ENCODE measurements around the gene MRAP2.
"Not testable (repeated sequence)": the region's sequence is repeated elsewhere in the genome, so short reads cannot be mapped to it uniquely, and the experiment has no call there.

Gene MRAP2

DNA sequence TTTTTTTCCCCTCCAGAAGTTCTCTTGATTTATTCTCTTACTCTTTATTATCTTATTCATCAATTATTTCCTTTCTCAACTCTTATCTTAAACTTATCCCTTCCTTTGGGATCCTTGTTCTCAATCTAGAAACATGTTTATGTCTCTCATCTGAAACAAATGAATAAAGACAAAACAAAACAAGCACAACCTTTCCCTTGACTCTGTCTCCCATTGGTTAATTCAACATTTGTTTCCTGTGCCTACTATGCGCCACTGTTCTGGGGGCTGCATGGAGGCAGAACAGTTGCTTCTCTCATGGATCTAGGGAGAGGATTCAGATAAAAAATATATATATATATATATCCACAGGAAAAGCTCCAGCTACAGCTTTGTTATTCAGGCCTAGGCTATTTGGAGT, 5.2 kb upstream of the MRAP2 start:
- no peak for DNase-seq (ENCODE audit: low read depth in 2 of 3, low spot score in 1 of 3)

DNA sequence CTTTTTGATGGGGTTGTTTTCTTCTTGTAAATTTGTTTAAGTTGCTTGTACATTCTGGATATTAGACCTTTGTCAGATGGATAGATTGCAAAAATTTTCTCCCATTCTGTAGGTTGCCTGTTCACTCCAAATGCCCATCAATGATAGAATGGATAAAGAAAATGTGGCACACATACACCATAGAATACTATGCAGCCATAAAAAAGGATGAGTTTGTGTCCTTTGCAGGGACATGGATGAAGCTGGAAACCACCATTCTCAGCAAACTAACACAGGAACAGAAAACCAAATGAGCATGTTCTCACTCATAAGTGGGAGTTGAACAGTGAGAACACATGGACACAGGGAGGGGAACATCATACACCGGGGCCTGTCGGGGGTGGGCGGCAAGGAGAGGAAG, 1.6 kb upstream of the MRAP2 start:
- not testable (repeated sequence) for DNase-seq (ENCODE audit: low read depth in 2 of 3, low spot score in 1 of 3)

DNA sequence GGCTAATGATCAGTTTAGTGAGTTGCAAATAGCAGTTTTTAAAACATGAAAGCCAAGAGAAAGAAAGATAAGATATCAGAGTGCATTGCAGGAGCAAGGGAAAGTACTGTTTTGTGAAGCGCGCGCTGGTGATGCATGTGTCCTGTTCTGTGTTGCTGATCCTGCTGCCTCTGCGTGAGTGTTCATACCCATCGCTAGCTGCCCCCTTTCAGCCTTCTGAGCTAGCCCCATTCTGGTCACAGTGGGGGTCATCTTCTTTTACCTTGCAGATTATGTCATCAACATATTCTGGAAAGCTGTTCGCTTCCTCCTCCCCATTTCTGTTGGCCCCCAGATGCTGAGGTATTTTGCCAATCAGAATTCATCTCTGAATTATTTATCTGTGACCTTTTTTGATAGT, 1.9 kb downstream of the MRAP2 start:
- no peak for DNase-seq (ENCODE audit: low read depth in 2 of 3, low spot score in 1 of 3)

DNA sequence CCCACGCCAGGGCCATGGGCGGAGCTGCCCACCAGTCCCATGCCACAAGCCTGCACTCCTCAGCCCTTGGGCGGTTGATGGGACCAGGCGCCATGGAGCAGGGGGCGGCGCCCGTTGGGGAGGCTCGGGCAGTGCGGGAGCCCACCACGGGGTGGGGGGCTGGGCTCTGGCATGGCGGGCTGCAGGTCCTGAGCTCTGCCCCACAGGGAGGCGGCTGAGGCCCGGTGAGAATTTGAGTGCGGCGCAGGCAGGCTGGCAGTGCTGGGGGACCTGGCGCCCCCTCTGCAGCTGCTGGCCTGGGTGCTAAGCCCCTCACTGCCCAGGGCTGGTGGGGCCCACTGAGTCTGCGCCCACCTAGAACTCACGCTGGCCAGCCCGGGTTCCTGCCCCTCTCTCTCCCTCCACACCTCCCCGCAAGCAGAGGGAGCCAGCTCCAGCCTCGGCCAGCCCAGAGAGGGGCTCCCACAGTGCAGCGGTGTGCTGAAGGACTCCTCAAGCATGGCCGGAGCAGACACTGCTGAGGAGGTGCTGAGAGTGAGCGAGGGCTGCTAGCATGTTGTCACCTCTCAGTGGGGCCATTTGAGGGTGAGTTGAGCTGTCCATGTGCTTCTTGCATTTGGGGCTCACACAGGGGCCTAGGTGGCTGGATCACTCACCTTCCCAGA, 4.0 kb downstream of the MRAP2 start:
- no peak for DNase-seq (ENCODE audit: low read depth in 2 of 3, low spot score in 1 of 3)

DNA sequence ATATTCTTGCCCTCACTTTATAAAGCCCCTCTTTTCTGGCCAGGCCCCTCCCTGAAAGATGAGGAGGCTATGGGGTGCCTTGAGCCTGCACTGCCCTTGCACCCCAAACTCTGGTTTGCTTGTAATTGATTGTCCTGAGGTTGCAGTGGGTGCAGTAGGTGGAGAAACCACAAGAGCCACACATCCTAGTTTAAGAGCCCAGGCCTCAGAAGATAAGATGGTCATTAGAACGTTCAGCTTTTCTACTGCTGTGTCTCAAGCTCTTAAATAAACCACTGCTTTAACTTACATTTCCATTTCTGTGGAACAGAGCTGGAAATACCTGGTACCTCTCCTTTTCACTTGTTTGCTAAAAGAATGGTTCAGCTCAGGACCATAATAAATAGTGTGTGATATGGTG, 9.0 kb downstream of the MRAP2 start:
- DNase-seq (ENCODE audit: low read depth in 2 of 3, low spot score in 1 of 3), result no peak

DNA sequence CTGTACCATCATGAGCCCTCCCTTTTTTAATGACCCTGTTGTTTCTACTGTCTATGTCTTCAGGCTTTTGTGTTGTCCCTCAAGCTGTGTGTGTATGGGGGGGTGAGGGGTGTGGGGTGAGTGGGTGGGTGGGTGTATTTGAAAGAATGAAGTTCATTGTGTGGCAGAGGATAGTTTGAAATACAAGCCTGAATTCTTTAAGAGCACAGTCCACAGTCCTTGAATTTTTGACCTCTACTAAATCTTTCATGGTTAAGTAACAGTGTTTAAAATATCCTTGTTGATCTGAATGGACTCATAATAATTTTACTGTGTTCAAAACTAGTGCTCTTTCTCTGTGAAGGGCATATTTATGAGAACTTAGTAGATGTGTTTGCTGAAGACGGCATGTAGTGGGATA, 10.0 kb downstream of the MRAP2 start:
- no peak for DNase-seq (ENCODE audit: low read depth in 2 of 3, low spot score in 1 of 3)

DNA sequence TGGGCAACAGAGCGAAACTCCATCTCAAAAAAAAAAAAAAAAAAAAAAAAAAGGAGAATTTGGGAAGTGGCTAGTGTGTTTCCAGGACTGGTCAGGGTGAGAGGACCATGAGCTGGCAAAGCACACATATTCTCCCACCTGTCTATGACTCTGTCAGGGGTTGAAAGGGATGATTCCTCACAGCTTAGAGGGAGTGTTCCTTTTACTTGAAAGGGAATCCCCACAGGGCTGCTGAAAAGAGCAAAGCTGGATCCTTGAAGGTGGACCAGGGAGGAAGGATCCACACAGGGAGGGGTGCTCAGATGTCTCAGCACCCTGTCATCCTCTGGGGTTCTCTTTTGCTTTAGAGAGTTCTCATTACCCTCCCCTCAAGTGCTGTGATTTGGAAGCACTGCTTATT, 13.2 kb downstream of the MRAP2 start:
- DNase-seq (ENCODE audit: low read depth in 2 of 3, low spot score in 1 of 3), result no peak

DNA sequence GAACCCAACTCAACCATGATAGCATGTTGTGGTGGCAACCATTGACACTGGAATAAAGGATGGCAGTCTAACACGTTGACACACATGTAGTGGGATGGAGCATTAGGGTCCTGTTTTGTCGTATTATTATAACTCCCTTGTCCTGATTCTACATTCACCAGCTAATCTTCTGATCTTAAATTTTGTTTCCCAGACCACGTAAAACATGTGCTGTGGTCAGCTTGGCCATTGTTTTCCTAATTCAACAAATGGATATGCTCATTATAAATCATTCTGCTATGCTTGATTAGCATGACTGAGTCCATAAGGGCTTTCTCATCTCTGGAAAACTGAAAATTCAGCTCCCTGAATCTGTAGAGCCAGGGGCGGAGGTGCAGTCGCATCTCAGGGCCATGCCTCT, 15.0 kb downstream of the MRAP2 start:
- no peak for DNase-seq (ENCODE audit: low read depth in 2 of 3, low spot score in 1 of 3)

DNA sequence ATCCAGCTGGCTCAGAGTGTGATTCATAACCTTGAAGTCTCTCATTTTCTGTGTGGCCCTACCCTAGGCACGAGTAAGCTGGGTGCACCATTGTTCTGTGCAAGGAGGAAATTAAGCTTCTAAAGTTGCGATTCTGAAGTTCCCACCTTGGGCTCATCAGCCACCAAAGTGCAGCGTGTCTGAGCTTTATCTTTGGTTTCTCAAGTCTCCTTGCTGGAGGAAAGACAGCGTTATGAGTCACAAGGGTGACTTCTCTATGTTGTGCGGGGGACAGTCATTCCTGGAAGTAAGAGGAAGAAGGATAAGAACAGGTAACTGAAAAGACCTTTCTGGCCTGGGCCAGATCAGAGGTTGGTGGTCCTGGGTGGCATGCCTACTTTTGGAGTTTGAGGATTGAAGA, 16.8 kb downstream of the MRAP2 start:
- no peak for DNase-seq (ENCODE audit: low read depth in 2 of 3, low spot score in 1 of 3)

DNA sequence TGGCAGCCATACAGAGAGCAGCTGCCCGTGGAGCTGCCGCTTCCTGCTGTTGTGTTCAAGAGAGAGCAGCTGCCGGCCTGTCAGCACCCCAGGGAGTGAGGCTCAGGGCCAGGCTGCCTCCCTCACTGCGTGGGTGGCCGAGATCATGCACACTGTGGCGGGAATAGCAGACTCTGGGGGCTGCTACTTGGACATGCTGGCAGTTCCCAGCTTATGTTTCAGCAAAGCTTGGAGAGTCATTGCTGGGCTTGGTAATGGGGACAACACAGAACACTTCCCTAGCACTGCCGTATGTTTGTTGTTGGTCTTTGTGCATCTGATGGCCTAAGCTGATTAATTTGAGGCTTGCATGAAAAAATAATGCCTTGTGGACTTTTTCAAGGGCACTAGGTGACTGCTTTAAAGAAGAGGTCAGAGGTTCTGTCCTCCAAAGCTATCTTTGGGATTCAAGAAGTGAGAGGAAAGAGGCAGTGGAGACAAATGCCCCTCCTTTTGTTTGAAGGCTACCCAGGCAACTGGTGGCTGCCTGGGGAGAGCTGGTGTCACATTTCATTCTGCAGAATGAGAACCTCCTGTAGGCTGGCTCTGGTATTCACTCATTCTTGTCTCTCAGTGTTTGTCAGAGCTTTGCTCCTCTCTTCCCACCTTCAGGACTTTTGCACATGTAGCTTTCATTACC, 18.8 kb downstream of the MRAP2 start:
- DNase-seq (ENCODE audit: low read depth in 2 of 3, low spot score in 1 of 3), result no peak

DNA sequence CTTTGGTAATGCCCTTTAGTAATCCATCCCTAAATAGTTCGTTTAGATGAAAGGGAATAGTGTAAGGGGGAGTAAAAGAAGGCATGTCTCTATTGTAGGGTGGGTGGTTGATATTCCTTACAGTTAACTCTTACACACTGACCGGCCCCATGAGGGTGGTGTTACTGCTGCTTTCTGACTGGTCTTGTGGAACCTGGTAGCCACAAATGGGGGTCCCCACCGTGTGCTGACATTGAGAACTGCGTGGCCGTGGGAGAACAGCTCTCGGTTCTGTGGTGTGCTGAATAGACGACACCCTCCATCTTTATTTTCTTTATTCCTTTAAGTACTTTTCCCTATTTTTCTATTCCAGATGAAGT, 19.3 kb downstream of the MRAP2 start:
- DNase-seq (ENCODE audit: low read depth in 2 of 3, low spot score in 1 of 3), result no peak

DNA sequence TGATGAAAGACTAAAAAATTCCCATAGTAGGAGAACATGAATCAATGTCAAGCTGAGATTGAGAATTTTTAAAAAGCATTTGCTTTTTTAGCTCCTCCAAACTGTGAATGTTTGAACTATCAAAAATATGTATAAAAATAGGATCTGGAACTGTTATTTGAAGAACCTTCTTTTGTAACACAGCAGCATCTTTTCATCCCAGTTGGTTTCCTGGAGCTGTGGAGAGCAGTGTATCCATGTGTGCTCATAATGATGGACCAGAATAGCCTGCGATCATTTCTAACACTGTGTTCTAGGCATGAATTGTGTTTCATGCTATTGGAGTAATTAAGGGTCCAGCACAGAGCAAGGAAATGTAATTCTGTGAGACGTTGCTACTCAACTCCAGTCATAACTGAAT, 22.1 kb downstream of the MRAP2 start:
- no peak for DNase-seq (ENCODE audit: low read depth in 2 of 3, low spot score in 1 of 3)

DNA sequence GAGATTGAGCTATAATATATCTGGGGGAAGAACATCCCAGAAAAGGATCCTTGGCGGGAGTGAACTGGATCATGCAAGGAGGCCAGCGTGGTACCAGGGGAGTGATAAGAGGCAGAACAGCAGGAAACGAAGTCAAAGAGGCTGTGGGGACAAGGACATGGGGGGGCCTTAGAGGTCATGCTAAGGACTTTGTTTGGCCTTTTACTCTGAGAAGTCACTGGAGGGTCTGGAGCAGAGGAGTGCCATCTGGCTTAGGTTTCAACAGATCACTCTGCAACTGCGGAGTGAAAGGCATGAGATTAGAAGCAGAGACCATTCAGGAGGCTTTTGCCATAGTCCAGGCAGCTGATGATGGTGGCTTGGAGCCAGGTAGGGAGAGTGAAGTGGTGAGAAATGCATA, 24.3 kb downstream of the MRAP2 start:
- DNase-seq (ENCODE audit: low read depth in 2 of 3, low spot score in 1 of 3), result no peak

DNA sequence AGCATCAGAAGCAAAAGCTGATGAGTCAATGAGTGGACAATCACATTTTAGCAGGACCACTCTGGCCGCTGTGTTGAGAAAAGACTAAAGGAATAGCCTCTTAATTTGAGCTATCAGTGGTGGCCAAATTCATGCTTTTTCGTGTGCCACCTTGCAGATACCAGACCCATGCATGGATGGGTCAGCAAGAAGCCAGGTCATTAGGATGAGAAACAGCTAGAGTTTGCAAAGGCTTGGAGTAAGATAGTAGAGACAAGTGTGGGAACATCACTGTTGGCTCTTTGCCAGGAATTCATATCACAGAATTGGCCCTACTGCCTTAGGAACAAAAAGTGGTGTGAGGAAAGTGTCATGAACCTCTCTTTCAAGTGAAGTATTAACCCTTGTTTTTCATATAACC, 25.5 kb downstream of the MRAP2 start:
- no peak for DNase-seq (ENCODE audit: low read depth in 2 of 3, low spot score in 1 of 3)

DNA sequence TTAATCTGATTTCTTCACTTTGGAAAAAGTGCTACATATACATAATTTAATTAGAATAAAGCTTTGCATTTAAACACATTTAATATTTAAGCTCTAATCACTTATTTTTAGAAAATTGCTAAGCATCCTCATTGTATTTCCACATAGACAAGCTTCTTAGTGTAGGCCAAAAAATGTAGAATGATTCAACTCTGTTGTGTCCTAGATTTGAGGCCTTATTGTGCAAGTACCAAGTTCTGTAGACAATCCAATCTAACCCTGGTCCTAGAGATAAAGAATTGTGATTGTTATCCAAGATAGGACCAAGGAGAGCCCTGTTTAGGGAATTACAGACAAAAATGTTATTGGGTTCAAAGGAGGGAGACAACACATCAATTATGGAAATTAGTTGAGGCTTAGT, 27.6 kb downstream of the MRAP2 start:
- DNase-seq (ENCODE audit: low read depth in 2 of 3, low spot score in 1 of 3), result no peak

DNA sequence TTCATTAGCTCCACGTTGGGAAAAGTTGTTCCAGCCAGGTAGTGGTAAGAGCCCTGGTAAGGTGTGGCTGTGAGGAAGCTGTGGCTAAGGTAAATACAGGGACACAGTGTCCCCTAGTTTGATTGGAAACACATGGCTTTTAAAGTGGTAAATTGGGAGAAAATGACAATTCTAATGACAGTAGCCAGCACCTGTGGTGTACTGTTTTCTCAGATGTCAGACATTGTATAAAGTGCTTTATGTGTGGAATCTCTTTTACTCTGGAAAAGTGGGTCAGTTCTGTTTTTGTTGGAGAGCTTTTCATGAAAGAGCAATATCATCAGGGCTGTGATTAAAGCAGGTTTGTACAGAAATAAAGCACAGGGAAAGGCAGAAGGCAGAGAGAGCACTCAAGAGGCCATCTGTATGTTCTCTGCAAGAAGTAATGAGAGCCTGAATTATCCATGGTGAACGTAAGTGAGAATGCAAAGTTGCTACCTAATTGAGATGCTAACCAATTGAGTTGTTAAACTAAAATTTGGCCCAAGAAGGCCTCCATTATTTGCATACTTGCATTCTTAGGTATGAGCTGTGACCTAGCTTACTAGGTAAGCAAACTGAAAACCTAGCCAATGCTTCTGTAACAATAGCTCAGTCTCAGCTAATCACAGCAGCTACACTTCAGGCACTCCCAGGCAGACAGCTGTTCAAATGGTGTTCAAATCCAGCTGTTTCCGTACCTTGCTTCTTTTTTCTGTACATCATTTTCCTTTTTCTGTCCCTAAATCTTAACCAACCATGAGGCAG, 28.2 kb downstream of the MRAP2 start:
- DNase-seq (ENCODE audit: low read depth in 2 of 3, low spot score in 1 of 3), result no peak

DNA sequence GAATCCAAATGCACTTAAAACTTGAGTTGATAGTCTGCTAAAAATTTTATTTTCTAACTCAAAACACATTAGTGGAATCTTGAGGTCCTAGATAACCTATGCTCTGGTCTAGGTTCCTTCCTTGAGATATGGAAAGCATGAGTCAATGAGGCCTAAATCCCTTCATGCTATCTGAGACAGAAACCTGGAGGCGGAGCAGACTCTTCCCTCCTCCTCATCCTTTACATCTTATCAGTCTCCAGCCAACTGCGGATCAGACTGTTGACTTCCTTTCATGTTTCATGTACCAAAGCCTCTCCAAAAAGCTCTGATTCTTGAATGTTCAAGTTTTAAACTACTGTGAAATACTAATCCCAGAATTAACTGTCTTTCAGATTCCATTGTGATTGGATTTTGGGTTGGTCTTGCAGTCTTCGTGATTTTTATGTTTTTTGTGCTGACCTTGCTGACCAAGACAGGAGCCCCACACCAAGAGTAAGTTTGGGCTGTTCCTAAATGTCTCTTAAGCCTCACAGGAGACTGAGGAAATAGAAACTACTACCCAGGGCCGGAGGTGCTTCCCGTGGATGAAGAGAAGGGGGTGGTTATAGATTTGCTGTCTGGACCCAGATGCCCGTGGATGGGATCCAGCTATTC, 29.1 kb downstream of the MRAP2 start:
- no peak for DNase-seq (ENCODE audit: low read depth in 2 of 3, low spot score in 1 of 3)

DNA sequence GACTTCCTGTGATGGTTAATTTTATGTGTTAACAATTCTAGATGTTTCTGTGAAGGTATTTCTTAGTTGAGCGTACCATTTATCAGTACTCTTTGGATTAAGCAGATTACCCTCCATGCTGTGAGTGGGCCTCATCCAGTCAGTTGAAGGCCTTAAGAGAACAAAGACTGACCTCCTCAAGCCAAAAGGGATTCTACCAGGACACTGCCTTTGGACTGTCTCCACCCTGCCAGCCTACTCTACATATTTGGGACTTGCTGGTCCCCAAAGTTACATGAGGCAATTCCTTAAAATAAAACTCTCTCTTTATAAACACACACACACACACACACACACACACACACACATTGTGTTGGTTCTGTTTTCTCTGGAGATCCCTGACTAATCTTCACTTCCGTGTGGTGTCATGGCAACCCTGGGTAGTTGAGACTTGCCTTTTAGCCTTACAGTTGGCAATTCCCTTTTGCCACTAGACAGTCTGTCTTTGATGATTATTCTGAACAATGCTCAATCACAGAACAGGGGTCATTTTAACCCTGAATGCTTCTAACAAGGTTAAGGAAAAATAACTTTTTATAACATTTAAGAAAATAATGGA, 32.2 kb downstream of the MRAP2 start:
- DNase-seq (ENCODE audit: low read depth in 2 of 3, low spot score in 1 of 3), result no peak

DNA sequence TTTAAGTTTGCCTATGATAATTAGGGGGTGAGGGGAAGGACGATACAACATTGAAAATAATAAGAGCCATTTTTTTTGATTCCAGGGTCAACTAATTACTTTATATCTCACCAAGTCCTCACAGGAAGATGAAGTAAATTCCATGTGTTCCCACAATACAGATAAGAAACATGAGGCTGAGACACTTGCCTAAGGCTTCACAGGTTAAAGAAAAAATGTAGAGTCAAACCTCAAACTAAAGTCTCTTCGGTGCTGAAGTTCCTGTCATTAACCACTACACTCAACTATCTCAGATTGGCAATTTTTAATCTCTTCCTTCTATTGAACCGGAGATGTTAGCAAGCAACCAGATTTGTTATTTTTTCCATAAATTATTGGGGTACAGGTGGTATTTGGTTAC, 33.0 kb downstream of the MRAP2 start:
- no peak for DNase-seq (ENCODE audit: low read depth in 2 of 3, low spot score in 1 of 3)

DNA sequence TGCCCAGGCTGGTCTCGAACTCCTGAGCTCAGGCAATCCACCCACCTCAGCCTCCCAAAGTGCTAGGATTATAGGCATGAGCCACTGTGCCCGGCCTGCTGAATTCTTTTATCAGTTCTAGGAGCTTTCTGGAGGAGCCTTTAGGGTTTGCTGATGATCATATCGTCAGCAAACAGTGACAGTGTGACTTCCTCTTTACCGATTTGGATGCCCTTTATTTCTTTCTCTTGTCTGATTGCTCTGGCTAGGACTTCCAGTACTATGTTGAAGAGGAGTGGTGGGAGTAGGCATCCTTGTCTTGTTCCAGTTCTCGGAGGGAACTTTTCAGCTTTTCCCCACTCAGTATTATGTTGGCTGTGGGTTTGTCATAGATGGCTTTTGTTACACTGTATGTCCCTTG, 35.3 kb downstream of the MRAP2 start:
- not testable (repeated sequence) for DNase-seq (ENCODE audit: low read depth in 2 of 3, low spot score in 1 of 3)

DNA sequence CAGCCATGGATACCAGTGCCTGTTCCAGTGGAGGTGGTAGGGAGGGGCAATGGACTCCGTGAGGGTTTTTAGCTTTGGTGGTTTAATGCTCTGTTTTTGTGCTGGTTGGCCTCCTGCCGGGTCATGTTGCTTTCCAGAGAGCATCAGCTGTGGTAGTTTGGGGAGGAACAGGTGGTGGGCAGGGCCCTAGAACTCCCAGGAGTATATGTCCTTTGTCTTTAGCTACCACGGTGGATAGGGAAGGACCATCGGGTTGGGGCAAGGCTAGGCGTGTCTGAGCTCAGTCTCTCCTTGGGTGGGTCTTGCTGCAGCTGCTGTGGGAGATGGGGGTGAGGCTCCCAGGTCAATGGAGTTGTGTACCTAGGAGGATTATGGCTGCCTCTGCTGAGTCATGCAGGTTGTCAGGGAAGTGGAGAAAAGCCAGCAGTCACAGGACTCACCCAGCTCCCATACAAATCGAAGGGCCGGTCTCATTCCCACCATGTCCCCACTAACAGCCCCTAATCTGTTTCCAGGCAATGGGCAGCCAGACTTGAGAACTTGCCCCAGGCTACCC, 38.9 kb downstream of the MRAP2 start:
- DNase-seq (ENCODE audit: low read depth in 2 of 3, low spot score in 1 of 3), result no peak

Data from stimulated activated CD4-positive, alpha-beta T cell treated with anti-CD3 and anti-CD28 coated beads, Interleukin-12 subunit alpha, Interleukin-12 subunit beta, amount 100 ng/mL, for 48 hours (primary cell).